ENCODE measurements around the gene CUZD1.
A peak's percentile ranks its signal among the peaks of the same experiment; 100 is the strongest.

The CUZD1 gene

DNA sequence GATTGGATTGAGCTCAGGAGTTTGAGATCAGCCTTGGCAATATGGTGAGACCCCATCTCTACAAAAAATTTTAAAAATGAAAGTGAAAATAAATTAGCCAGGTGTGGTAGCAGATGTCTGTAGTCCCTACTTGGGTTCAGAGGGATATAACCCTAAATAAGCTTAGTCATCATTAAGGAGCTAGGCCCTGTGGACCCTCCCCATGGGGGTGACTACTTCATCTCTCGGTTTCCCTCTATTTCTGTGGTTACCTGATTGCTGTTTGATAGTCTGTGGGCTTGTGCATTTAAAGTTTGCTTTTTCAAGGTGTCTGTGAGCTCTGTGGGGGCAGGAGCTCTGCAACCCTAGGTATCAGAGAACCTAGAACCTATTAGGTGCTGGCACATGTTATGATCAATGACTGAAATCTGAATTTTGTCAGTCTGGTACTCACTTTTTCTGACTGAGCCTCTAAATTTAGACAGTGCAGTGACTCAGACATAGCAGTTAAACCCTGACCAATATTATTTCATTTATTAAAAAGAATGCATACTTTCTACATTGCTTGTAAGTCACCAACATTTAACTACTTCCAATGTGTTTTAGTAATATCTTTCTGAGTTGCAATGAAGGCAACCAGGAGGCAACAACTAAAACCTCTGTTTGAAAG lies 8.1 kb upstream of the CUZD1 start:
- DNase-seq: no peak

DNA sequence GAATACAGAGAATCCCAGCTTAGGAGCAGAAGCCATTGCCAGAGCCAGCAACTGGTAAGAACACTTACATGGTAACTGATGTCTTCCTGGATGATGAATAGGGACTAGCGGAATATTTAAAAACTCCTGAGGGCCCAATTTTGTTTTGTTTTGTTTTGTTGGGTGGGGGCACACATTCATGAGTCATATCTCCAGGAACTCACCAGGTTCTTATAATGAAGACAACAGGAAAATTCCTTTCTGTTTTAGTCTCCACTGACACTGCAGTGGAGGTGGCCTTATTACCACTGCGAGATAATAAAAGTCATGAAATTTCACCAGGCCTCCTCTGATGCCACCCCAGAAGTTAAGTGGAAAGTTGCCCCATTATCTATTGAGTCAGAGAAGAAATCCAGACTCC lies 6.6 kb upstream of the CUZD1 start:
- no peak for DNase-seq

DNA sequence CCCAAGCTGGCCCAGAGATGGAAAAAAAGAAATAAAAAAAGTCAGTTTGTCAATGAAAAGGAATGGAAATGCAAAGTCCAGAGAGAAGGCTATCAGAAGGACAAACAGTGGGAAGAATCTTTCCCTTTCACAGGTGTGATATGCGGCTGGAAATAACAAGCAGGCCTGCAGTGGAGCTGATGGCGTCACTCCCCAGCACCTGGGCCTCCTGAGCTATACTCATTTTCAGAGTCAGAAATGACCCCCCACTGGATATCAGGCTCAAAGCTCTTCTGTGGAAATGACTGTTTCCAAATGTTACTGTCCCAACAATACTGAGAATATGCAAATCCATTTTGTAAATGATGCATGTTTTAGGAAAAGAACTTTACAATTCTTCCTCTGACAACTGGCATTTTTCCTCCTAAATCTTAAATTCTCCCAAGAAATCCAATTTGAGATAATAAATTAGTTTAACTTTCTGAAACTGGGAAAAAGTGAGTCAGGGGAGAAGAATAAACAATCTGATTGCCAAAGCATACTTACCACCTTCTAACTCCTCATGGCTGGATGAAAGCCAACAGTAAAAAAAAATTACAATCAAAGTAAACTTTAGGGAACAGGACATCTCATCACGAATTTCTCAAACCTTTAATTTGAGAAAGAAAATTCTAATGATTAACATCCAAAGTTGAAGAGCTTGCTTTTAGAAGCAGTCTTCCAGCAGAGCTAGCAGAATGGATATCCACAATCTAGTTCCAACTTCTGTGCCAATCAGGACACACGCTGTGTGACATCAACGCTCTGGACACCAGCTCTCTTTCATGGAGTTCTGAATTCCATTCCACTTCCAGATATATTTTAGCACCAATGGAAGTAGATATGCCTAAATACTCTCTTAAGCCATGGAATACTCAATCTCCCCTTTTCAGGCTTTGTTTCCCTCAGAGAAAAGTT lies 5.3 kb upstream of the CUZD1 start:
- no peak for DNase-seq

DNA sequence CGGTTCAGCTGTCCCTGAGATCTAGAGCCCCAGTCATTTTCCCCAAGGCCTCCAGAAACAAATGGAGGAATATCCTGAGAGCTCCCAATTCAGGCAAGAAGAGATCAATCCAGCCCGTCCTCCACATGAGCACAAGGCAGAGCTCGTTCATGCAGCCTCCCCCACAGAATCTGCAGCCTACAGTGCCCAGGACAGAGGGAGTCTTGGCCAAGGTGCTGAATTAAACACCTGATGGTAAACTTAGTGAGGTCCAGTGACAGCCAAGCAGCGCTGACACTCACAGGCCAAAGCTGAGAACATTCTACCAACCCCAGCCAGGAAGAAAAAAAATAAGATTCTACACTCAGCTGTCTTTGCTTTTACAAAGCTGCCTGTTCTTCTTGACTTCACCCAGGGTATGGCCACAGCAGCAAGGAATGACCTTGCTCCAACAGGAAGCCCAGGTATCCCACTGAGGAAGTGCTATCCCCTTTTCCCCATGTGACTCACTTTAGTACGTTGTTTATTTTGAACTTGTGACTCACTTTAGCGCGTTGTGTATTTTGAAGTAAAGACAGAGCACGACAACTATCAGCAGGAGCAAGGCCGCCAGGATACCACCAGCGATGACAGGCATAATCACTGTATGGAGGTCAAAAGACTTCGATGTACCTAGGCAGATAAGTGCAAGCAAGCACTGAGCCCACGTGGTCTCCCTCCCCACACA lies 4.4 kb upstream of the CUZD1 start:
- no peak for DNase-seq

DNA sequence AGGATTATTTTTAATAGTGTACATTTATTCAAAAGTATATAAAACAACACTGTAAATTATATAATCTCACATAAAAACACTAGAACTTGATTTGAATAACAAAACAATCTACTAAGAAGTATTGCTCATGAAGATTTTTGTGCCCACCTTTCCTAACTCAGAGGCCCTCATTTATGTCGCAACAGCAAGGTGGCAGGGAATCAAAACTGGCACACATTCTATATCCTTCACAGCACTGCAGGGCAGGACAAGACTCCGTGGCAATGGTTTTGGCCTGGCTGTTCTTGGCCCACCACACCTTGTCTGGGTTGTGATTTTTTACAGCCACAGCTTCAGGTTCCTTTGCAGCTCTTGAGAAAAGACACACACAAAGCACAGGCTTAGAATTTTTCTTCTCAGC lies 3.4 kb upstream of the CUZD1 start:
- no peak for DNase-seq

DNA sequence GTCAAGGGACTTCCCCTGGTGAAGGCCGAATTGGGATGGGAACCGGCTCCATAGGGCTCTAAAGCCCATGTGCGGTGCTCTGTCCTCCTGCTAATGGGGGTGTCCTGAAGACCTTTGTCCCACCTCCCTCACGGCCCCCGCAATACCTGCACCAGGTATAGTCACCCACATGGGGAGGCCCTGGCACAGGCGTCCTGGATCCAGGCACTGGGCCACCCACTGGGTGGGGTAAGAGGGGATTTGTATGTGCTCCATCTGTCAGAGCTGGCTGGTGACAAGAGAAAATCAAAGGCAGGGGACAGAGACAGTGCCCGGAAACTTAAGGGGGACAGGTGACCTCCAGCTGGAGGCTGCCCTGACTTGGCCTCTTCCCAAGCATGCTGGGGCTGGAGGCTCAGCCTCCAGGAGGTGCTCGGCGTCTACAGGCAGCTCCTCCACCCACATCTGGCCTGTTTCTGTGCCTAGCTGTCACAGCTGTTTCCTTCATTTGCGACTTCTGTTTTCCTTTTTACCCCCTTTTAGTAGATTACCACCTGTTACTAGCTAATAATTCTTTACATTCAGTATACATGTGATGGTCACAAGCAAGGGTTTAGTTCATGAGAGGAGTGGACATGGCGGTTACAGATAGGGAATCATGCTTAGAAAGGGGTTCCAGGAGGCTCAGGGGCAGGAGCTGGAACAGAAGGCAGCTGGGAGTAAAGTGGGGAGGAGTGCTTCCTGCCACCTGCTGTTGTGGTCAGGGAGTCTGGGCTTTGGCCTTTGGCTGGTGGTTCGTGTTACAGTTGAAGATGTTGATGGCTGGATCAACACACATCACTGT lies 2.3 kb upstream of the CUZD1 start:
- peak; percentile 92 for DNase-seq

DNA sequence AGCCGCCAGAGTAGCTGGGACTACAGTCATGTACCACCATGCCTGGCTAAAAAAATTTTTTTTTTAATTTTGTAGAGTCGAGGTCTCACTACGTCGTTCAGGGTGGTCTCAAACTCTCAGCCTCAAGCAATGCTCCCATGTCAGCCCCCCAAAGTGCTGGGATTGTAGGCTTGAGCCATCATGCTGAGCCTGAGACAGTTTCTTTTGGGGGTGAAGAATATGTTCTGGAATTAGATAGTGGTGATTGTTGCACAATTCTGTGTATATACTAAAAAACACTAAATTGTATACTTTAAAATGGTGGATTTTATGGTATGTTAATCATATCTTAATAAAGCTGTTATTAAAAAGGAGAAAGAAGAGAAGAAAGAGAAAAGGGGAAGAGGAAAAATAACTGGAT lies 1.5 kb downstream of the CUZD1 start:
- no peak for DNase-seq

DNA sequence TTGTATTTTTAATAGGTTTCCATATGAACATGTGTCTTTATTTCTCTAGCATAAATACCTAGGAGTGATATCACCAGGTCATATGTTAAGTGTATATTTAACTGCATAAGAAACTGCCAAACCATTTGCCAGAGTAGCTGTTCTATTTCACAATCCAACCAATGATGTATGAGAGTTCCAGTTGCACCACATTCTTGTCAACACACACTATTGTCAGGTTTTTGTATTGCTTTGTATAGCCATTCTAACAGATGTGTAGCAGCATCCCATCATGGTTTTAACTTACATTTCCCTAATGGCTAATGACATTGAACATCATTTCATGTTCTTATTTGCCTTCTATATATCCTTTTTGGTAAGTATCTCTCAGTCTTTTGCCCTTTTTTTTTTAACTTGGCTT lies 4.1 kb downstream of the CUZD1 start:
- no peak for DNase-seq

DNA sequence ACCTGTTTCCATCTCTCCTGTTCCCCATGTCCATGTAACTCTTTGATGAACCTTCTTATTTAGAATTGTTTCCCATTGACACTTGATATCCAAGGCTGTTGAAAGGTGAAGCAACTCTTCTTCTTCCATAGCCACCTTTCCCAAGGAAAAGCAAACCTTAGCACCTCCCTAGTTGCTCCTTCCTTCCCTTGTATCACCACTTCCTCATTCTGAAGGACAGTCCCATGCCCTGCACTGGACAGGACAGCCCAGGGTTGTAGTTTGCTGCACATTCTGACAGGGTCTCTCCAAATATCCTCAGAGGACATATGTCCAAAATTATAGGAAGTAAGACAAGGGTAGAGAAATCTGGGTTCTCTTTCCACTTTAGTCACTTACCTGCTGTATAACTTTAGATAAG lies 6.2 kb downstream of the CUZD1 start:
- DNase-seq: no peak

DNA sequence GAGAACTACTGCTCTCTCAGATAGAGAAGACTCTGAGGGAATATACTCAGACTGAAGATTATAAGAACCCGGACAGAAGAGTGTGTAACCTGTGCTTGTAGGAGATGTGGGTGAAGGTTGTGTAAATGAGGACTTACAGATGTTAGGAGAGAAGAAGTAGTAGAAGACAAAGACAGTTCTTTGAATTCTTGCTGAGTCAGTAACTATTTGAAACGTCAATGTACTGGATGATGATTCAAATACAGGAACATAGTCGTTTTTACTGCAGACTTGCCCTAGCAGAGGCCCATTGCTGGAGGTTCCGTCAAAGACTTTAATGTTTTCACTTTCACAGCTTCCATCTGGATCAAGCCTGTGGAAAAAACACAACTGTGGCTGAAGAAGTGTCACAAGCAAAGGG lies 6.8 kb downstream of the CUZD1 start:
- no peak for DNase-seq

DNA sequence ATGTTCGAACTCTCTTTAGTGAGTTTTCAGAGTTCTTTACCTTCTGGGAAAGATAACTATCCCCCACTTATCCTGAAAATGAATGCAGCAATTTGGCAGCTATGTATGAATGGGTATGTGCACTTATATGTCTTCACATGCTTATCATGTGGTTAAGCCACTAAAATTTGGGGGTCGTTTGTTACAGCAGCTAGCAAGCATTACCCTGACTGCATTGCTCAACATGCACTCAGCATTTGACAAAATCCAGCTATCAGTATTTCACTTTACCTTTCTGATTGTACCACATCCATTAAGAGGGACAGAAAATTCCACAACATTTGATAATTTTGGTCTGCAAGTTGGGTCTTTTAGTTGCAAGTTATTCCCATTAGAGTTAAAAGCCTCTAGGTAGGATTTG lies 9.7 kb downstream of the CUZD1 start:
- DNase-seq: no peak

DNA sequence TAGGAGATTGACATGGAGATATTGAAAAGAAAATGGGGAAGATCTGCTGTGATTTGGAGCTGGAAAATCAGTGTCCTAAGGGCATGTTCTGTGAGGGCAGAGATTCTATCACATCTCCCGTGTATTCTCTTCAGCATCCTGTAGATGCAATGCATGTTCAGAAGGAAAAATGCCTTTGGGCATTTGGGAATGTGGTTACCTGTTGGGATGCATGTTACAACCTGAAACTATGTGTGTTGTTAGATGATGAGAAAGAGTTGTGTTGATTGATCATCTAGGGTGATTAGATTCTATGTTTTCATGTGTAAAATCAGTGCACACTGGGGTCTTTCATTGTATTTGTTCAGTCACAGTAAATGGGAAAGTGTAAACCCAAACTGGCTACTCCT lies 14.7 kb downstream of the CUZD1 start:
- DNase-seq: no peak

DNA sequence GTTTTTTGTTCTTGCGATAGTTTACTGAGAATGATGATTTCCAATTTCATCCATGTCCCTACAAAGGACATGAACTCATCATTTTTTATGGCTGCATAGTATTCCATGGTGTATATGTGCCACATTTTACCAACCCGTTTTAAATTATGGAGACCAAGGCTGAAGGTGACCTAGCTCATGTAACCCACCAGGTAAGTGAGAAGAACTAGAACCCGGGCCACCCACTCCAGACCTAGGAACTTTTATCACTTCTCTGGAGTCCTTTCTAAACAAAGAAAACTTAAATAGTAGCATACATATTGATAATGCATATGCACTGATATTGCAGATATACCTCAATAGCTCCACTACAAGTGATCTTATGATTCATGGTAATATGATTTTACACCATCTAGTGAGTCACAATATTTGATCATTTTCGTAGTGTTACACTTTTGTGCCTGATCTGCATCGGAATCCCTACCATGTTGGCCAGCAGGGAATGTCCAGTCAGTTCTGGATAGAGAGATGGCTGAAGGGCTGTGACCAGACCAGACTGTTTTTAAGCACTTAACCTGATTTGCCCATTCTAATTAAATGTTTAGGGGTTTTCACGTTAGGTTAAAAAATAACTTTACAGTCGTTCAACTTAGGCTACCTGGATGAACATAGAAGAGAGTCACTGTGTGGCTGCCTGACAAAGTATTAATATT lies 15.2 kb downstream of the CUZD1 start:
- DNase-seq: no peak

DNA sequence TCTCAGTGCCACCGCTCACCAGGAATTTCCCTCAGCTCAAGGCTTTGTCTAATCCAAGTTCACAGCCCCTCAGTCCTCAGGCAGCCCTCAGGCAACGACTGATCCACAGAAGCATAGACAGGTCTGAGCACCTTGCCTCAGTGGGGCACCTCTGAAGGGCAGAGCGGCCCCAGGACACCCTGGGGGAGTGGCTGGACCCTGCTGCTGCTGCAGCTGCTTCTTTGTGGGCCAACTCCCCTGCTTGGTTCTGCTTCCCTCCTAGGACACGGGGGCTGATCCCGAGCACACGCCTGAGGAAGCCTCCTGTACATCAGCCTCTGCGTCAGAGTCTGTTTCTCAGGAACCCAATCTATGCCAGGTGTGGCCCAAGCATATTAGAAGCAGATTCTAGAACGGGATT lies 16.2 kb downstream of the CUZD1 start:
- no peak for DNase-seq

DNA sequence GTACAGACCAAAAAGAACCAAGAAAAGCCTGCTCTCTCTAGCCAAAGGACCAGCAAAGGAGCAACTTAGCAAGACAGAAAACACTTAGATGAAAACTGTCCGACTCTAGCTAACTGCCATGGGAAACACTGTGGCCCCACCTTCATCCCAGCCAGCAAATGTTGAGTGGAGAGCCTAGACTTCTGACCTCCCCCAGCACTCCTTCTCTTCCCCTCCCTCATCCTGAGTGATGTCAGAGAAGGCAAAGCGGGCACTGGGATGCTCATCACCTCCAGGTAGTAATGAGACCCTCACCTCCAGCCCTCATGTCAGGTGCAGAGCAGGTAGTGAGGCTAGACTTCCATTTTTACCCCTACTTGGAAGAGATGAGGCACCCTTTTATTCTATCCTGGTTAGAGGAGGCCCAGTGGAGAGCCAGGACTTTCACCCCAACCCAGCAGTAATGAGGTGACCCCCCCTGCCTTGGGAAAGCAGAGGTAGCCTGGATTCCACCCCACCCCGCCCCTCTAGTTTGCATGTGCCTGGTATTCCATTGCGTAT lies 16.9 kb downstream of the CUZD1 start:
- no peak for DNase-seq

DNA sequence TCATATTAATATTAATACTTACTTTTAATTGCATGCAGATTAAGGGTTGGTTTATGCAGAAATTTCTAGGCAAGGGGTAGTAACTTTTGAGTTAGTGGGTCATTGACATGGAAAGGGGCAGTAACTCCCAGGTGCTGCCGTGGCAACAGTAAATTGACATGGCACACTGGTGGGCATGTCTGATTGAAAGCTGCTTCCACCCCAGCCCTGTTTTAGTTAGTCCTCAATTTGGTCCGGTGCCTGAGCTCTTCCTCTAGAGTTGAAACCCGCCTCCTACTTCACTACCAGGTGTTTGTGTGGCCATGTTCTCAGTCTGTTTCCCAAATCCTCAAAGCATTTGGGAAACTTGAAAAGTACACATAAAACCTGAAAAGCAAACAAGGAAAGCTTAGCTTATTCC lies 18.4 kb downstream of the CUZD1 start:
- DNase-seq: no peak

DNA sequence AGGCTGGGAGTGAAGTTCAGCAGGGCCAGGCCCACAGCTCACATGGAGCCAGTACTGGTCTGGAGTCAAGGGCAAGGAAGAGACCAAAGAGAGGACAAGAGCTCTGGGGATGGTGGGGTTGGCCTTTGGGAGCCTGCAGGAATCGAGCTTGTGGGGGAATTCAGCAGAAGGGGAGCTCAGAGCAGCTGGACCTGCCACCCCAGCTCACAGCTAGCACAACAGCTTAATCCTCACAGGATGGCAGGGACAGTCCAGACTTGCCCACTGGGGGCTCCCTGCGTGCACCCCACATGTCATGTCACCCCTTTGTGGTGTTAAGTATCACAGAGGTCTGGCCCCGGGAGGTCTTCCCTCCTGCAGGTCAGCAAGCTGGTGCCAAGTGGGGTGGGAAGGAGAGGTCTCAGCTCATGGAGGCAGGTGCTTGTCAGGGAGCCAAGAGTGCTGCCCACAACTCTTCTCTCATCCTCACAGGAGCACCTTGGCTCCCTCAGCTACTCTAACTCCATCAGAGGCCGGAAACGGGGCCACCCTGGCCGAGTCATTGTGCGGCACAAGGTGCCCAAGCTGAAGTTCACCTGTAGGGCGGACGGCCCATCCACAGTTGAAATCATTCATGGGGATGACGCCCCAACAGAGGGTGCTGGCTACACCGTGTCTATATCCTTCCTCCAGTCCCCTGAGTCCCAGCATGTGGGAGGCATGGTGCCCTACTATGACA lies 22.5 kb downstream of the CUZD1 start:
- no peak for DNase-seq

DNA sequence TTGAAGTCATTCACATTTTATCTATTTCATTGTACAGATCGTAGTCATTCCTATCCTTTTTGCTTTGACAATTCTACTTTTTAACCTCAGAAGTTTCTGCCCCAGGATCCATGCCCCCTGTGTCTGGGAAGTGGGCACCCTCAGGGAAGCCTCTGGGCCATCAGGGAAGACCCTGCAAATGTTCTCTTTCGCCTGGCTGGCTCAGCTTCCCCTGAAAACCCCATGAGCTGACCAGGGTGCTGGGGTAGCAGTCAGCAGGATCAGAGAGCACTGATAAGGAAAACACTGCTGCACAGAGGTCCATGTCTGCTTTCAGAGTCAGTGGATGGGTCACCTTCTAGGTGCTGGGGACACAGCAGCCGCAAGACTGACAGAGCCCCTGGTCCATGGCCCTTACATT lies 23.8 kb downstream of the CUZD1 start:
- no peak for DNase-seq

DNA sequence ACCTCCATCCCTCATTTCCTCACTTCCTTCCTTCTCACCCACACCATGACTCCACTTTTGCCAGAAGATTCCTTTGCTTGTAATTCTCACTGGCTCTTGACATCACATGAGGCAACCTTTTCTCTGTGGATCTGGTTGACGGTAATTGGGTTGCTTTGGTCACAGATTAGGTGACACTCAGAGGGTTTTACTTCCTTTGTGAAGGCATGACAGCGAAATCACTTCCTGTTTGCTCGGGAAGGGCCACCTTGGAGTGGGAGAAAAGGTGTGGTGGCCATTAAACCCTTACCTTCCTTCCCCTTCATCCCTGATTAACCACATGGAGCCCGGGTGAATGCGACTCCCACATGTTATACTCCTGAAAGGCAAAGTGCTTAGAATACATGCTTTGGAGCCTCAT lies 30.2 kb downstream of the CUZD1 start:
- no peak for DNase-seq

DNA sequence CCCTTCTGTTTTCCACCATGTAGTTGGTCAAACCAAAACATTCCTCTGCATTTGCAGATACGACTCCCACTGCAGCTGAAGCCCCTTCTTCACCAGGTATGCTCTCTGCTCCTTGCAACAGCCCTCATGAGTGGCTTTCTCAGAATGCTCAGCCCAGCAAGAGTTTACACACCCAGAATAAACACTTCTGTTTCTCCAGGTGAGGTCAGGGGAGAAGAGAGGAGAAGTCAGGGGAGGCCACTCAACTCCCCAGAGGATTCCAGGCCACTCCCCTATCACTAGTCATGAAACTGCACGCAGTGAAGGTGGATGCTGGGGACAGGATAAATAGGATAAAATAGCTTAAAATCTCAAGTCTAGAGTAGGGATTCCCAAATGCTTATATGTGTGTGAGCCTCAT lies 31.2 kb downstream of the CUZD1 start:
- no peak for DNase-seq

DNA sequence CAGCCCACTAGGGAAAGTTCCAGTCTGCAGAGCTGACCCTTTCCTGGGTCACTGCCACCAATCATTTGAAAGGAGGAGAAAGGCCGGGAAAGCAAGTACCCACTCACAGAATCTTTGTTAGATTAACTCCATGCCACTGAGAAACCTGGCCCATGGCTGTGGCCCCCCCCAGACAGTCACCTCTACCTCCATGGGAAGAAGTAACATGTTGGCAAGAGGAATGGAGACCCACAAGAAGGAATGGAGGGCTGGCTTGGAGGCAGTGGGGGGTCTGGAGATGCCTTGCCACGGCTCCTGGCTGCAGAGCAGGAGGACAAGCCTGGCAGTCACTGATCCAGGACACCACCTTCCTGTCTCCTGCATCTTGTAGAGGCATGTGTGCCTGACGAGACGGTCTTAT lies 32.9 kb downstream of the CUZD1 start:
- DNase-seq: no peak

DNA sequence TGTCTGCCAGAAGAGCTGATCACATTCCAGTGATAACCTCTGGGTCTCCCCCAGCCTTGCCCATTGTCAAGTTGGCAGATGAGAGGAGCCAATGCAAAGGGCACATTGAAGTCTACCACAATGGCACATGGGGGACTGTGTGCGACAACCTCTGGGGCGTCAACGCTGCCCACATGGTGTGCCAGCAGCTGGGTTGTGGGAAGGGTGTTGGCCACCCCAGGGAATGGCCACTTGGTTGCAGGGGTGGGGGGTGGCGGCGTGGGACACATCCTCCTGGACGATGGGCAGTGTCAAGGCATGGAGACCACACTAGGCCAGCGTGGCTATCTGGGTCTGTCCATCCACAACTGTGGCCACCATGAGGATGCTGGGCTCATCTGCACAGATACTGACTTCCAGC lies 43.4 kb downstream of the CUZD1 start:
- DNase-seq: no peak

All from SHP77 treated with DMSO at 0.1 percent for 48 hours (cell line).